Natural killer cell (primary cell): Measurements from ENCODE around the gene TXN2. TPM values are rescaled to one million over a fixed set of nuclear protein-coding genes. Genes with fewer than 3 reads are reported as not detected.

Experiments
- ATAC-seq, 3 donors: fragments of 150-1000 bp in 2 of 3; fragments of 200-7000 bp in 1 of 3; cut with Tn5 transposase; 1 replicate in 1 of 3; 2 replicates in 2 of 3; pipeline ENCODE4 v1.10.0; 2021; ENCODE audit warnings: mild to moderate bottlenecking in 2 of 3, moderate library complexity in 2 of 3
- DNase-seq, 2 donors: peaks; one replicate each; pipeline versions ENCODE4 v3.0.0 to v3.0.0-alpha.2; 2013 to 2021; ENCODE audit warnings: mixed read lengths in 1 of 2
- H3K27ac ChIP-seq: one replicate; pipeline ENCODE4 v1.5.1; 2013; ENCODE audit warnings: mild to moderate bottlenecking, low read length
- H3K27me3 ChIP-seq: one replicate; pipeline ENCODE4 v1.6.1; 2013; ENCODE audit warnings: low read length; ENCODE audit not compliant: control insufficient read depth, insufficient read depth
- H3K36me3 ChIP-seq: one replicate; pipeline ENCODE4 v1.6.1; 2013; ENCODE audit warnings: low read length; ENCODE audit not compliant: control insufficient read depth, insufficient read depth
- H3K4me1 ChIP-seq: one replicate; pipeline ENCODE4 v1.6.1; 2013; ENCODE audit warnings: low read length; ENCODE audit not compliant: control insufficient read depth, insufficient read depth
- H3K4me3 ChIP-seq: one replicate; pipeline ENCODE4 v1.5.1; 2013; ENCODE audit warnings: low read length
- H3K9me3 ChIP-seq: one replicate; pipeline ENCODE4 v1.6.1; 2013; ENCODE audit warnings: low read length; ENCODE audit not compliant: control insufficient read depth, insufficient read depth
- H3K27ac Mint-ChIP-seq, 2 donors: one replicate each; pipeline ENCODE4 v1.8.0; 2022; ENCODE audit warnings: mild to moderate bottlenecking in 2 of 2, mixed read lengths in 2 of 2, moderate library complexity in 1 of 2
- H3K27me3 Mint-ChIP-seq, 2 donors: one replicate each; pipeline ENCODE4 v1.8.0; 2022; ENCODE audit warnings: low read depth in 2 of 2, mixed read lengths in 2 of 2
- H3K36me3 Mint-ChIP-seq: one replicate; pipeline ENCODE4 v1.8.0; 2022; ENCODE audit warnings: mixed read lengths
- H3K4me1 Mint-ChIP-seq, 2 donors: one replicate each; pipeline ENCODE4 v1.8.0; 2022; ENCODE audit warnings: mixed read lengths in 2 of 2
- H3K4me3 Mint-ChIP-seq: one replicate; pipeline ENCODE4 v1.8.0; 2022; ENCODE audit warnings: mild to moderate bottlenecking, moderate library complexity, mixed read lengths
- H3K9me3 Mint-ChIP-seq, 2 donors: one replicate each; pipeline ENCODE4 v1.8.0; 2022; ENCODE audit warnings: mixed read lengths in 2 of 2
- CTCF ChIP-seq: fragments of 200-600 bp; IDR thresholded peaks from one replicate; pipeline ENCODE4 v1.8.0; 2022; ENCODE audit warnings: antibody characterized with exemption
- WGBS: methylation state at CpG from one replicate; pipeline ENCODE4 v1.1.7; 2013; ENCODE audit warnings: missing lambda C conversion rate; ENCODE audit not compliant: insufficient coverage; 5-methylcytosine and 5-hydroxymethylcytosine counted together
- intact Hi-C: fragments of 100-400 bp; cut with micrococcal nuclease; formaldehyde crosslinking; loops from one replicate; pipeline ENCODE4 v1.14.2; 2022
- total RNA-seq, 4 donors: library from RNA; stranded (reverse); fragments of 120-200 nt in 1 of 4; gene quantifications; one replicate each; pipeline versions ENCODE4 v1.2.3 to v1.2.4, GENCODE V29; 2013 to 2022

Gene TXN2
- total RNA-seq, 3 donors from 2014 or later (not counting 1 experiment from before 2014, with no cell fraction given), result 35.5 to 45.4 (median 41.5) TPM

GRCh38 chr22:36480941-36481392 is 473 bp downstream of the TXN2 start:
- peak overlapping the region; percentile 59 for H3K4me3 ChIP-seq
- peaks cover 18% of the 10 kb centered on the region for H3K4me1 ChIP-seq
- H3K27me3 Mint-ChIP-seq, result no peaks in the 10 kb centered on the region
- DNase-seq (no peak), ATAC-seq (no peak)
- peaks cover 9% of the 10 kb centered on the region for H3K36me3 Mint-ChIP-seq
- peak overlapping the region; percentile 94 to 99 for H3K27ac Mint-ChIP-seq
- peak overlapping the region; percentile 94 for H3K4me3 Mint-ChIP-seq
- intact Hi-C loops, result loop anchor here (1.0 to 5.0 kb wide), 2 partner anchors 27 to 44 kb away; no protein-coding TSS in a partner anchor
- TF ChIP-seq CTCF, result no peak
- no peaks in the 10 kb centered on the region for H3K27me3 ChIP-seq
- no peaks in the 10 kb centered on the region for H3K9me3 ChIP-seq
- peaks cover 16 to 20% of the 10 kb centered on the region in 2 donors for H3K4me1 Mint-ChIP-seq
- H3K36me3 ChIP-seq, result peaks cover 21% of the 10 kb centered on the region
- H3K9me3 Mint-ChIP-seq, result no peaks in the 10 kb centered on the region
- peak overlapping the region; percentile 96 for H3K27ac ChIP-seq
- 11% methylated on average over 8 of the region's 9 CpGs for WGBS

- Mint-ChIP-seq H3K27ac (no peak overlapping the region), H3K4me1 (peaks cover 16 to 20% of the 10 kb centered on the region in 2 donors), H3K4me3 (no peak overlapping the region), H3K36me3 (peaks cover 16% of the 10 kb centered on the region), H3K27me3 (no peaks in the 10 kb centered on the region), H3K9me3 (no peaks in the 10 kb centered on the region)
- Histone ChIP-seq H3K27me3 (no peaks in the 10 kb centered on the region), H3K27ac (no peak overlapping the region), H3K36me3 (peaks cover 40% of the 10 kb centered on the region), H3K4me3 (no peak overlapping the region), H3K4me1 (peaks cover 18% of the 10 kb centered on the region), H3K9me3 (no peaks in the 10 kb centered on the region)
- DNase-seq (no peak), ATAC-seq (no peak)
- no peak for TF ChIP-seq CTCF
- intact Hi-C loops, result no loop called here
- WGBS, result 94% methylated on average over 2 of the region's 4 CpGs
These were observed 2.5 kb downstream of the TXN2 start for GRCh38 chr22:36478966-36479365.

GRCh38 chr22:36475341-36475740 is 6.1 kb downstream of the TXN2 start:
- Histone ChIP-seq H3K27ac (no peak overlapping the region), H3K9me3 (no peaks in the 10 kb centered on the region), H3K36me3 (peaks cover 58% of the 10 kb centered on the region), H3K4me1 (peaks cover 6% of the 10 kb centered on the region), H3K27me3 (no peaks in the 10 kb centered on the region), H3K4me3 (no peak overlapping the region)
- H3K9me3 Mint-ChIP-seq, result no peaks in the 10 kb centered on the region
- H3K36me3 Mint-ChIP-seq, result peaks cover 16% of the 10 kb centered on the region
- ATAC-seq (no peak), DNase-seq (no peak)
- no peak overlapping the region for H3K27ac Mint-ChIP-seq
- intact Hi-C loops, result no loop called here
- no peaks in the 10 kb centered on the region for H3K27me3 Mint-ChIP-seq
- H3K4me3 Mint-ChIP-seq, result no peak overlapping the region
- no peak for TF ChIP-seq CTCF
- peaks cover 4 to 14% of the 10 kb centered on the region in 2 donors for H3K4me1 Mint-ChIP-seq
- 100% methylated on average over 6 of the region's 6 CpGs for WGBS

- no peak for TF ChIP-seq CTCF
- ATAC-seq (no peak), DNase-seq (no peak)
- Histone ChIP-seq H3K36me3 (peaks cover 56% of the 10 kb centered on the region), H3K27ac (no peak overlapping the region), H3K9me3 (no peaks in the 10 kb centered on the region), H3K4me1 (peaks cover 11% of the 10 kb centered on the region), H3K4me3 (no peak overlapping the region), H3K27me3 (no peaks in the 10 kb centered on the region)
- Mint-ChIP-seq H3K27me3 (no peaks in the 10 kb centered on the region), H3K27ac (no peak overlapping the region), H3K36me3 (peaks cover 16% of the 10 kb centered on the region), H3K9me3 (no peaks in the 10 kb centered on the region), H3K4me3 (no peak overlapping the region), H3K4me1 (peaks cover 11 to 18% of the 10 kb centered on the region in 2 donors)
- 87% methylated on average over 12 of the region's 13 CpGs for WGBS
- intact Hi-C loops, result loop anchor here (5.0 kb wide), 1 partner anchor 85 kb away; the partner anchor contains the start of gene MYH9
These were observed 8.8 kb downstream of the TXN2 start for GRCh38 chr22:36472689-36473088.
